ENCODE measurements around the gene RNGTT.

GRCh38 chr6:88763160-88763559 lies 200.3 kb downstream of the RNGTT start:
- TF ChIP-seq, protein P1, sequence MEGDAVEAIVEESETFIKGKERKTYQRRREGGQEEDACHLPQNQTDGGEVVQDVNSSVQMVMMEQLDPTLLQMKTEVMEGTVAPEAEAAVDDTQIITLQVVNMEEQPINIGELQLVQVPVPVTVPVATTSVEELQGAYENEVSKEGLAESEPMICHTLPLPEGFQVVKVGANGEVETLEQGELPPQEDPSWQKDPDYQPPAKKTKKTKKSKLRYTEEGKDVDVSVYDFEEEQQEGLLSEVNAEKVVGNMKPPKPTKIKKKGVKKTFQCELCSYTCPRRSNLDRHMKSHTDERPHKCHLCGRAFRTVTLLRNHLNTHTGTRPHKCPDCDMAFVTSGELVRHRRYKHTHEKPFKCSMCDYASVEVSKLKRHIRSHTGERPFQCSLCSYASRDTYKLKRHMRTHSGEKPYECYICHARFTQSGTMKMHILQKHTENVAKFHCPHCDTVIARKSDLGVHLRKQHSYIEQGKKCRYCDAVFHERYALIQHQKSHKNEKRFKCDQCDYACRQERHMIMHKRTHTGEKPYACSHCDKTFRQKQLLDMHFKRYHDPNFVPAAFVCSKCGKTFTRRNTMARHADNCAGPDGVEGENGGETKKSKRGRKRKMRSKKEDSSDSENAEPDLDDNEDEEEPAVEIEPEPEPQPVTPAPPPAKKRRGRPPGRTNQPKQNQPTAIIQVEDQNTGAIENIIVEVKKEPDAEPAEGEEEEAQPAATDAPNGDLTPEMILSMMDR (IDR thresholded peaks at IDR 0.05): no peak
- TF ChIP-seq POLR2AphosphoS5 (IDR thresholded peaks at IDR 0.05): no peak
- TF ChIP-seq POLR2A (IDR thresholded peaks at IDR 0.05): no peak
- TF ChIP-seq EP300 (IDR thresholded peaks at IDR 0.05): no peak
